ENCODE data around the gene LEMD1. TPM values are rescaled to one million over a fixed set of nuclear protein-coding genes. Genes with fewer than 3 reads are reported as not detected.

The LEMD1 gene
- total RNA-seq, 2 donors from 2014 or later = 0.68 to 22.0 TPM

GRCh38 chr1:205353612-205354011, 68.2 kb downstream of the LEMD1 start:
- H3K4me3 ChIP-seq = no peak overlapping the region
- H3K27ac ChIP-seq = no peak overlapping the region
- intact Hi-C loops (cut with DNase I) = loop anchor here (2.0 to 10.0 kb wide), 3 partner anchors 74 to 171 kb away; no protein-coding TSS in a partner anchor
- H3K9me3 ChIP-seq = no peaks in the 10 kb centered on the region
- no peaks in the 10 kb centered on the region for H3K36me3 ChIP-seq
- H3K4me1 ChIP-seq (replicated peaks) = no peaks in the 10 kb centered on the region
- WGBS = 86% methylated on average over 6 of the region's 6 CpGs
- TF ChIP-seq CTCF (IDR thresholded peaks at IDR 0.05) (no peak), POLR2AphosphoS5 (IDR thresholded peaks at IDR 0.05) (no peak), POLR2A (IDR thresholded peaks at IDR 0.05) (no peak)
- H3K27me3 ChIP-seq (replicated peaks; ENCODE audit: insufficient read depth) = no peaks in the 10 kb centered on the region
- no peak for DNase-seq (ENCODE audit: low spot score)

GRCh38 chr1:205353191-205353590, 68.7 kb downstream of the LEMD1 start:
- Histone ChIP-seq H3K27me3 (replicated peaks; ENCODE audit: insufficient read depth) (no peaks in the 10 kb centered on the region), H3K36me3 (no peaks in the 10 kb centered on the region), H3K4me1 (replicated peaks) (no peaks in the 10 kb centered on the region), H3K9me3 (no peaks in the 10 kb centered on the region), H3K4me3 (no peak overlapping the region), H3K27ac (no peak overlapping the region)
- intact Hi-C loops (cut with DNase I) = loop anchor here (5.0 to 10.0 kb wide), 2 partner anchors 74 to 172 kb away; no protein-coding TSS in a partner anchor
- no peak for DNase-seq (ENCODE audit: low spot score)
- 82% methylated on average over 4 of the region's 4 CpGs for WGBS
- TF ChIP-seq POLR2A (IDR thresholded peaks at IDR 0.05) = no peak
- TF ChIP-seq CTCF (IDR thresholded peaks at IDR 0.05) = no peak
- no peak for TF ChIP-seq POLR2AphosphoS5 (IDR thresholded peaks at IDR 0.05)

- intact Hi-C loops (cut with DNase I) = loop anchor here (5.0 to 10.0 kb wide), 2 partner anchors 75 to 173 kb away; no protein-coding TSS in a partner anchor
- no peaks in the 10 kb centered on the region for H3K27me3 ChIP-seq (replicated peaks; ENCODE audit: insufficient read depth)
- WGBS = 72% methylated on average over 11 of the region's 11 CpGs
- no peaks in the 10 kb centered on the region for H3K36me3 ChIP-seq
- no peak overlapping the region for H3K4me3 ChIP-seq
- H3K27ac ChIP-seq = no peak overlapping the region
- no peak for DNase-seq (ENCODE audit: low spot score)
- no peaks in the 10 kb centered on the region for H3K9me3 ChIP-seq
- no peaks in the 10 kb centered on the region for H3K4me1 ChIP-seq (replicated peaks)
- TF ChIP-seq CTCF (IDR thresholded peaks at IDR 0.05) = no peak
- TF ChIP-seq POLR2AphosphoS5 (IDR thresholded peaks at IDR 0.05) = no peak
- TF ChIP-seq POLR2A (IDR thresholded peaks at IDR 0.05) = no peak
These were observed 69.7 kb downstream of the LEMD1 start for GRCh38 chr1:205351984-205352713.

GRCh38 chr1:205350691-205351141, 71.1 kb downstream of the LEMD1 start:
- no peak overlapping the region for H3K4me3 ChIP-seq
- WGBS = 80% methylated on average over 8 of the region's 8 CpGs
- intact Hi-C loops (cut with DNase I) = loop anchor here (5.0 to 10.0 kb wide), 2 partner anchors 77 to 174 kb away; no protein-coding TSS in a partner anchor
- no peak for TF ChIP-seq CTCF (IDR thresholded peaks at IDR 0.05)
- TF ChIP-seq POLR2AphosphoS5 (IDR thresholded peaks at IDR 0.05) = no peak
- TF ChIP-seq POLR2A (IDR thresholded peaks at IDR 0.05) = no peak
- no peaks in the 10 kb centered on the region for H3K27me3 ChIP-seq (replicated peaks; ENCODE audit: insufficient read depth)
- H3K36me3 ChIP-seq = no peaks in the 10 kb centered on the region
- no peak for DNase-seq (ENCODE audit: low spot score)
- H3K4me1 ChIP-seq (replicated peaks) = no peaks in the 10 kb centered on the region
- no peaks in the 10 kb centered on the region for H3K9me3 ChIP-seq
- no peak overlapping the region for H3K27ac ChIP-seq

GRCh38 chr1:205350124-205350523, 71.7 kb downstream of the LEMD1 start:
- Histone ChIP-seq H3K27me3 (replicated peaks; ENCODE audit: insufficient read depth) (no peaks in the 10 kb centered on the region), H3K27ac (no peak overlapping the region), H3K4me1 (replicated peaks) (no peaks in the 10 kb centered on the region), H3K4me3 (no peak overlapping the region), H3K36me3 (no peaks in the 10 kb centered on the region), H3K9me3 (no peaks in the 10 kb centered on the region)
- intact Hi-C loops (cut with DNase I) = loop anchor here (5.0 to 10.0 kb wide), 2 partner anchors 77 to 175 kb away; no protein-coding TSS in a partner anchor
- TF ChIP-seq POLR2AphosphoS5 (IDR thresholded peaks at IDR 0.05) (no peak), POLR2A (IDR thresholded peaks at IDR 0.05) (no peak), CTCF (IDR thresholded peaks at IDR 0.05) (no peak)
- DNase-seq (ENCODE audit: low spot score) = no peak
- WGBS = 76% methylated on average over 4 of the region's 4 CpGs

Measured in prostate gland (tissue), 2 donors.